ENCODE measurements around the gene PXK.

PXK gene

DNA sequence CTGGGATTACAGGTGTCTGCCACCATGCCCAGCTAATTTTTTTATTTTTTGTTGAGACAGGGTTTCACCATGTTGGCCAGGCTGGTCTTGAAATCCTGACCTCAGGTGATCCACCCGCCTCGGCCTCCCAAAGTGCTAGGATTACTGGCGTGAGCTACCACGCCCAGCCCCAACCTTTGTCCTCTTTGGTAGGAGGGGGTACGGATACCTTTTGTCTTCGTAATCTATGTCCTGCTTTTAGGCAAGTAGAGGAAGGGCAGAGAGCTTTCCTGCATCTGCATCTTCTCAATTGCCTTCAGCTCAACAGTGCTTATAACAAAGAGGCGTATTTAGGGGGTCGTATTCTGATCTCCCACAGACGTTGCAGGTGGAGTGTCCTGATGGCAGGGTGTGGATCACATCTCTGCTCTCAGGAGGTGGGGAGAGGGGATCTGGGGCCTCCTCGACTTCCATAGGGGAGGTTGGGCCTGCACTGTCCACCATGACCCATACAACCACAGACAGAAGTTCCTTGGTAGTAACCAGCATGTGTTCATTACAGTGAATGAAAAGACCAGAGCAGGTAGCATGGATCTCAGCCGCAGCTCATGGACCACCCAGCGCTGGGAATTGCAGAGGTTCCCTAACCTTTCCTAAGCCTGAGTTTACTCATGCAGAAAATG, 137.8 kb downstream of the PXK start:
- DNase-seq = no peak

DNA sequence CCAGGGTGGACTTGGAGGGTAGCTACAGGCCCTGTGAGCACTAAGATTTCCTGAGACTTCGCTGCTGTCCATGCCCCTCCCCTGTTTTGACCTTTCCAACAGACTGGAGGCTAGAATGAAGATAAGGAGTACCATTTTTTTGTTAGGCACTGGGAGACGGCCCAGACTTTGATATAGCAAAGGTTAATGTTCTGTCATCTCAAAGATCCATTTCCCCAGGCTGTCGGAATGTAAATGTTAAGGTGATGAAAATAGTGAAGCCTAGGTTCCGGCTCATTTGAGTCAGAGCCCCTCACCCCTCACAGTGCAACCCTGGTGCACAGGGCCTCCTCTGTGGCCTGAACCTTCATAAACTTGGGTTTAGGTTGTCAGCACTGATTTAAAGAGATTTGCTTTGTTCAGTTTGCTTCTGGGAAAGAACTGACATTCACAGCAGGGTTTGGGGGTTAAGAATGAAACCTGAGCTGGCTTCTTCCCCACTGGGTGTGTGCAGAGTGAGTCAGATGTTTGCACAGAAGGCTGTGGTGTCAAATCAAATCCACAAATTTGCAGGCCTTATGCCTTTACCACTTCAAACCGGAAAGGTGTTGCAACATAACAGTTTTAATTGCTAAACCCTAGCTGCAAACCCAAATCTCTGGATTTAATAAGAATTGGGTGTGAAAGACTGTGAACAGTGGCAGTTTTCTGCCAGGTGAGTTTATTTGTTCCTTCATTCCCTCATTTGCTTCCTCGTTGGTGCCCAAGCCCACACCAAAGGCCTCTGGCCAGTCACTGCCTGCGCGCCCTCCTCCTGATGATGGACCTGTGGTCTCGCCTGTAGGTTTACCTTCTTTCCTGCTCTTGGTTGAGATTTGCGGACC, 138.6 kb downstream of the PXK start:
- peak; percentile 43 for DNase-seq

DNA sequence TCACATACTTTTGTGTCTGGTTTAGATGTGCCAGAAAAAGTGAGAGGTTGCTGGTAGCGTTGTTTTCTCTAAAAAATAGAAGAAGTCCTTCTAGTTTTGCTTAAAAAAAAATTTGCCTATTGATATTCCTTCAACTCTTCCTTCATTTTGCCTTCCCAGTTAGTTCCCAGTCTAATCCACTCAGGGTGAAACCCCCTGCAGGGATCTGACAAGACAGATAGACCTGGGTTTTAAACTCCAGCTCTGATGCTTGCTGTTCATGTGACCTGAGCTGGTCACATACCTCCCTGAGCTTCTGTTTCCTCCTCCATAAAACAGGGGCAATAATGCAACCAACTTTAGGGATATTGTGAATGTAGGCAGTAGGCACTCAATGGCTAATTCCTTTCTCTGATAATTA, 140.6 kb downstream of the PXK start:
- no peak for DNase-seq

DNA sequence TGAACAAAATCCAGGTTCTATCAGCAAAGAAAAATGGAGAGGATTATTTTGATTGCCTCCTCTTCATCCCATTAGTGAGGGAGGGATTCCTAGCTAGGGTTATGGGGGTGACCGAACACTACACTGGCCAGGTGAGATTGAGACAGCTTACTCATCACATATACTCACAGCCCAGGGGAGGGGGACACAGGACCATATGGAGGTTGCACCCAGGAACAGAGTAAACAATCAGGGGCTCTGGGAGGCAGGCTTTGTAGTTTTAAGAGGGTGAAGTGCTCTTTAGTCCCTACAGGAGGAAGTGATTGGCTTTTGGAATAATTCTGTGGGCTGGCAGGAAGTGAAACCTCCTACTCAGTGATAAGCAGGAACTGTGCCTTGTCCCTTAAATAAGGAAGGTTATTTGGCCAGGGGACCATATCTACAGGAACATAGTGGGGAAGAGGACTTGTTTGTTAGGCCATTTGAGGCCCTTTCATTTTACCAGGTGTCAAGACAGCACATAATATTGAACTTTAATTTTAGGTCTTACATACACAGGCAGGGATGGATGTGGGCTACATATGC, 141.7 kb downstream of the PXK start:
- no peak for DNase-seq

DNA sequence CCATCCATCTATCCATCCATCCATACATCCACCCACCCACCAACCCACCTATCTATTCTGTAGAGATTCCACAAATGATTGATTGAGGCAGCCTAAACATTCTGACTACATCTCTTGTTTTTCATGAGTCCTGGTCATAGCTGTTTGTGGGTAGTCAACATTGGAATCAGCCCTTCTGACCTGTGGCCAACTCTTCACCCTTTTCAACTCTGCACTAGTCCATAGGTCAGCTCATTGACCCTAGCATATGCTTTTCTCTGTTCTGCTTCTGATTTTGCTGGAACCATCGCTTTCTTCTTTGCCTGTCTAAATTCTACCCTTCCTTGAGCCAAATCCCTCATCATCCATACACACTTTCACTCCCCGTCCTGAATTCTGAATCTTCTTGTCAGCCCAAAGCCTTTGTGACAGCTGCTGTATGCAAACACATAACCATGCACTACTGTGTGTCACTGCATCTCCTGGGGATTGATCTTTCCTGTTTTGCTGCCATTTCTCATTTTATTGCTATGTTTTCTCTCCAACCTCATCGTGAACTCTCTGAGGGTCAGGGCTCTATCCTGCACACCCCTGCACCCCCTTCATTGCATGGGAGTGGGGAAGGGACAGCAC, 142.4 kb downstream of the PXK start:
- DNase-seq = no peak
